ENCODE results near the gene KIAA2012.

KIAA2012 gene

DNA sequence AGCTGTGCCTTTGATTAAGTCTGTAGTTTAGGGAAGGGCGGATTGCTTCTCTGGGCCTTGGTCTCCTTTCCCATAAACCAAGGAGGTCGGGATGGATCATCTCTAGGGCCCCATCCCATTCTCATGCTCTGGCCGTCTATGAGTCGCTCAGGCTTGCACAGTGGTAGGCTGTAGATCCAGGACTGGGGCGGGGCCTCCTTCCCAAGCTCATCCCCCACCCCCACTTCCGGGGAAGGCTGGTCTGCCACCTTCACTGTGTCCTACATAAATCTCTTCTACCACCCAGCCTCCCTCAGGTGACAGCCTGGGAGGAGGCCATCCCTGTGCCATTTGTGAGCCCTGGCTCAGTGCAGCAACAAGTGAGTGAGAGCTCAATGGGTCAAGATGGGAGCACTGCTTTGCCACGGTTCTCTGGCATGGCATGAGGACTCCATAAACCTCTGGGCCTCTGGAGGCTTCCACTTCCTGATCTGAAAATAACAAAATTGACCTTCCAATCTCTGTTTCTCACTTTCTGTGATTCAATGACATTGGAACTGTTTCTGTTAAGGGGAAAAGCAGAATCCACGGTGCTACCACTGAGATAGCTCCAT, 96.9 kb downstream of the KIAA2012 start:
- Histone ChIP-seq H3K36me3 (replicated peaks) (no peaks in the 10 kb centered on the region), H3K4me1 (0 out of 2 replicates have a peak, but pooled peaks cover 2% of the 10 kb centered on the region), H3K27me3 (ENCODE audit: low read depth) (no peaks in the 10 kb centered on the region), H3K4me3 (no peak overlapping the region), H3K9me3 (no peaks in the 10 kb centered on the region)
- peak in 1 of 2 experiments; percentile 22 for DNase-seq (ENCODE audit: low spot score in 2 of 2)
- in situ Hi-C loops (cut with MboI; ENCODE audit: low sequenced_read_pairs), result no loop called here

DNA sequence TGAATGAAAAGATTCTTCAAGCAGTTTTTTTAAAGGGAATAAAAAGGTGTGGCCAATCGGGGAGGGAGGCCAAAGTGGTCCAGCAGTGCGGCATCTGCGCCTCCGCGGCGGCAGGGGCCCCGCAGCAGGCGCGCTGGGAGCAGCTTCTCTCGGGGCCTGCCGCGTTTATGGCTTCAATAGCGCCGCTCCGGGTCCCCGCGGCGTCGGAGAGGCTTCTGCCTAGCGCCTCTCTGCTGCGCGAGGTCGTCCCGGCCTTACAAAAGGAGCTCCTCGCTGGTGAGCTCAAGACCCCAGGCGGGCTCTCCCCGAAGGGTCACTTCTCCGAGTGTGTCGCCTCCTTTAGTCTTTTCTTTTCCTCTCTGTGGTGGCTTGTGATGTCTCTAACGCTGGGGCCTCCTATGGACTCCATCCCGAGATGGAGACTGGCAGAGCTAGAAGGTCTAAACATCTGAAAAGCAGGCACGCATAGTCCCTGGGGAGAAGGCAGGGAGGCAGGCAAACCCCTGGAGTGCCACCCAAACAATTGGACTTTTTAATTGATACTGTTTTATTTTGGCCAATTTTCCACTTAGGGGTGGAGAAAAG, 98.3 kb downstream of the KIAA2012 start:
- Histone ChIP-seq H3K4me1 (no peaks in the 10 kb centered on the region), H3K27me3 (ENCODE audit: low read depth) (no peaks in the 10 kb centered on the region), H3K4me3 (no peak overlapping the region), H3K36me3 (replicated peaks) (no peaks in the 10 kb centered on the region), H3K9me3 (no peaks in the 10 kb centered on the region)
- in situ Hi-C loops (cut with MboI; ENCODE audit: low sequenced_read_pairs), result no loop called here
- DNase-seq (ENCODE audit: low spot score in 2 of 2), result no peak

DNA sequence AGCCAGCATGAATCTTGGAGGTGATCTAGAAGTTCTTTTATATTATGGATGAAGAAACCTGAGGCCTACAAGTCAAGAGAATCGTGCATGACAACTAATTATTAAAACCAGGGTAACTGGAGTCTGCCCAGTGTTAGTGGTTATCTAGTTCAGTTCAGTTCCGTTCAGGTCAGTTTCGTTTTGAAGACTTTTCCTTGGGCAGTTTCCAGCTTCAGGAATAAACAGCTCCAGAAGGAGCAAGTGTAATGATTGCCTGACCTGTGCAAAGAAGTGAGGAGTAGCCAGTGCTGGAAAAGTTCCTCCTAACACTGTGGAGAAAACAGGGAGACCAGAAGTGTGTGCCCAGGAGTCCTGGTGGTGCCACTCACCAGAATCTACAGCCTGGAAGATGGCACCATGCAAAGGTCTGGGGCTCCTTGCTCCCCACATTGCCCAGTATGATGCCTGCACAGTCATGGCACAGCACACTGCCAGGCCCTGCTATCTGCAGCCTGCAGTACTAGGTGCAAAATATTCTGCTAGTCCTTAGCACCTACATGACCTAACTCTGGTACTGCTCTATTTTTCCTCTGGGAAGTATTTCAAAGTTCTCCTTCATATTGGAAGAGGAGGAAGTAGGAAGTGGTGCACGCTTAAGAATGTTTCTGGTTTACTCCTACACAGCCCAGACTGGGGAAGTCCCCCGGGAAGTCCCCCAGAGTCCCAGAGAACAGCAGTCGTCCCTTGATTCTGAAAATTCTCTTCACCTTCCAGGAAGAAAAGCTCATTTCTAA, 99.6 kb downstream of the KIAA2012 start:
- in situ Hi-C loops (cut with MboI; ENCODE audit: low sequenced_read_pairs), result no loop called here

DNA sequence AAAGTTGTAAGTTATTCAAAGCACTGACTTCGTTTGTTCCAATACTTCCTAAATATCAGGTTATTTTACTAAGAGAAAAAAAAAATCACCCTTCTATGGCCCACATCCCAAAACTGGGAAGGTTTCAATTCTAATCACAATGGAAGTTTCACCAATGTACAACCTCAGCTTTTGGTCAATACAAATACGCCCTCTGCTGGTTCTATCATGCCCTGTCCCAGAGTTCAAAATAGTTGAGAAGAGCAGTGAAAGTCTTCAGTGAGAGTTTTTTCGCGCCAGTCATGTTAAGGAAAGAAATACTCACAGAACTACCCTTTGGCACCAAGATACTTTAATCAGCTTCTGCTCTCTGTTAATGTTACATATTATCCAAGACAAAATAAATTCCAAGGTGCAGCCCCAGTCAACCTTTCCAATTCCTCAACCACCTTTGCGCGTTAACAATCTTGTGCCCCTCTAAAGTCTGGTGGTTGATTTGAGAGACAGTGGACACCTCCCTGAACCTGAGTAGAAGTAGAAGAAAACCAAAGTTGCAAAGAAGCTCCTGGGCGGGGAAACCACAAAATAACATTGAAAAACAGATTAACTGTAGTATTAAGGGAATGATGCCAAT, 105.4 kb downstream of the KIAA2012 start:
- DNase-seq (ENCODE audit: low spot score in 2 of 2), result peak; percentile 71 to 78
- no peaks in the 10 kb centered on the region for H3K4me1 ChIP-seq
- H3K9me3 ChIP-seq, result no peaks in the 10 kb centered on the region
- no peaks in the 10 kb centered on the region for H3K36me3 ChIP-seq (replicated peaks)
- H3K4me3 ChIP-seq, result no peak overlapping the region
- in situ Hi-C loops (cut with MboI; ENCODE audit: low sequenced_read_pairs), result loop anchor here (25.0 kb wide), 2 partner anchors 391 to 916 kb away; partner anchors contain the start of genes ALS2 and CASP8
- H3K27me3 ChIP-seq (ENCODE audit: low read depth), result no peaks in the 10 kb centered on the region

More for the DNA sequence above, 99.6 kb downstream of the KIAA2012 start:
- Histone ChIP-seq H3K9me3 (no peaks in the 10 kb centered on the region), H3K36me3 (replicated peaks) (no peaks in the 10 kb centered on the region), H3K4me1 (no peaks in the 10 kb centered on the region), H3K27me3 (ENCODE audit: low read depth) (no peaks in the 10 kb centered on the region), H3K4me3 (no peak overlapping the region)
- no peak for DNase-seq (ENCODE audit: low spot score in 2 of 2)

DNA sequence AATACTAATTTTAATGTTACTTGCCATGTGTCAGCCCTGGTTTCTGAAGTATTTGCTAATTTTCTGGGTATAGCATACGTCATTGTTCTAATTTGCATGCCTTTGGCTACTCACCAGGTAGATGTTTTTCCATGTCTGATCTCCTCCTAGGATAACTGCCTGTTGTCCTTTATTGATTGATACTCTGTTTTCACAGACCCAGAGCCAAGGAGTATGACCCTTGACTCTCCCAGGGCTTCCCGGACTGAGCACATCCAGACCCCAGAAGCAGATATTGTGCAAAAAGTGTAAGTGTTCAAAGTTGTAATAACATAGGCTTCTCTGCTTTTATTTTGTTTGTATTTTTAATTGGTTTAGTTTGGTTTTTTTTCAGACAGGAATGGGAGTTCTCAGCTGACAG, 111.5 kb downstream of the KIAA2012 start:
- in situ Hi-C loops (cut with MboI; ENCODE audit: low sequenced_read_pairs), result loop anchor here (25.0 kb wide), 2 partner anchors 397 to 922 kb away; partner anchors contain the start of genes ALS2 and CASP8
- peaks cover 3% of the 10 kb centered on the region for H3K4me1 ChIP-seq
- H3K4me3 ChIP-seq, result no peak overlapping the region
- H3K9me3 ChIP-seq, result no peaks in the 10 kb centered on the region
- no peaks in the 10 kb centered on the region for H3K36me3 ChIP-seq (replicated peaks)
- no peaks in the 10 kb centered on the region for H3K27me3 ChIP-seq (ENCODE audit: low read depth)
- DNase-seq (ENCODE audit: low spot score in 2 of 2), result no peak

DNA sequence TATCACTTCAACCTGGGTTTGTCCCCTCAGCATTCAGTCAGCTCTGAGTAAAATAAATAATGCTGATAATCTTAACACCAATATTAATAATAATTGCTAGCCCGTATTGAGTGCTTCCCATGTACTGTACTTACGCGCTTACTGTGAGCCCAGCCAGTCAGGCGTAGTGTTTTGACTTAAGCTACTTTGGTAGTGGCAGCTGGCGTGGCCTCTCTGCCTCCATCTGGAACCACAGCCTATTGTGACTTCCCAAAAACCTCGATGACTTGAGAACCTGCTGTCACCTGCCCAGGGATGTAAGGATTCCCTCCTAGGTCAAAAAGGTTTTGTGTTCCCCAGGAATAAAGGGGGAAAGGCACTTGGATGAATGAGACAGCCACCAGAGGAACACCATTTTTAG, 112.1 kb downstream of the KIAA2012 start:
- Histone ChIP-seq H3K9me3 (no peaks in the 10 kb centered on the region), H3K36me3 (replicated peaks) (no peaks in the 10 kb centered on the region), H3K4me3 (no peak overlapping the region), H3K27me3 (ENCODE audit: low read depth) (no peaks in the 10 kb centered on the region), H3K4me1 (peaks cover 3% of the 10 kb centered on the region)
- DNase-seq (ENCODE audit: low spot score in 2 of 2), result no peak
- in situ Hi-C loops (cut with MboI; ENCODE audit: low sequenced_read_pairs), result loop anchor here (25.0 kb wide), 2 partner anchors 398 to 923 kb away; partner anchors contain the start of genes ALS2 and CASP8

DNA sequence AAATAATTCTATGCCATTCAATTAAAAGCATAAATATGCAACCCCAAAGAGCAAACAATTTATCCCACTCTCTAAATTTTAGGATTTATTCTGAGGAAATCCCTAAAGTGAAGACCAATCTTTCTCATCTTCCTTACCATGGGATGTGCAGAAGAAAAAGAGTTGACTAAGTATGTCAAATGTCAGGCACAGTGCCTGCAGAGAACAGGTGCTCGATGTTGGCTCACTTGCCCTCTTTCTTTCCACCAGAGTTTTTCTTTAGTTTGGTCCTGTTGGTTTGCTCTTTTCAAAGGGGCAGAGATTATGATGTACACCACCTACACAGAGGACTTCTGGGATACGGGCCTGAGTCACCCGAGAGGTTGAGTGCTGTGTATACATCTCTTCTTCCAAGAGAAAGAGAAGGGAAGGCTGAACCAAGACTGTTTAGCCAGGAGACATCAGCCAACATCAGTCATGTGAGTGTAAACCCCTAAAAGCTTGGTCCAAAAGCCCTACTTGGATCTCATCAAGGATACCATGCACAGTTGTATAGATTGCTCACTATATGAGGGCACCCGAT, 113.7 kb downstream of the KIAA2012 start:
- Histone ChIP-seq H3K4me3 (no peak overlapping the region), H3K9me3 (no peaks in the 10 kb centered on the region), H3K4me1 (peaks cover 3% of the 10 kb centered on the region), H3K36me3 (replicated peaks) (no peaks in the 10 kb centered on the region), H3K27me3 (ENCODE audit: low read depth) (no peaks in the 10 kb centered on the region)
- no peak for DNase-seq (ENCODE audit: low spot score in 2 of 2)
- in situ Hi-C loops (cut with MboI; ENCODE audit: low sequenced_read_pairs), result loop anchor here (25.0 kb wide), 2 partner anchors 399 to 924 kb away; partner anchors contain the start of genes ALS2 and CASP8

DNA sequence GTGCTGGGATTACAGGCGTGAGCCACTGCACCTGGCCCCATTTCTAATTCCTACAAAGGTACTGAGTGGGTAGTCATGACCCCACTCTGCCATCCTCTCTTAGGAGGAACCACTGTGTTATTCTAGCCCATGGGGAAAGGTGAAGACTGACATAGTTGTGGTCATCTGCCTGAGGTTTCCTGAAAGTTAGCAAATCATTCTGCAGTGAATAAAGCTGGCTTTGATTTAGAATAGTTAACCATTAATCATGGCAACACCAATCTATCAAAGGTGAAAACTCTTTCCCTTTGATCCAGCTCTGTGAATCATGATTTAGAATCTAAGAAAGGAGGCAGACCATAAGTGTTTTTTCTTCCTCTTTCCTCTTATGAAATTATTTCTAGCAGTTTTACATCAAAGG, 114.5 kb downstream of the KIAA2012 start:
- Histone ChIP-seq H3K36me3 (replicated peaks) (no peaks in the 10 kb centered on the region), H3K9me3 (no peaks in the 10 kb centered on the region), H3K27me3 (ENCODE audit: low read depth) (no peaks in the 10 kb centered on the region), H3K4me3 (no peak overlapping the region), H3K4me1 (peaks cover 3% of the 10 kb centered on the region)
- DNase-seq (ENCODE audit: low spot score in 2 of 2), result no peak
- in situ Hi-C loops (cut with MboI; ENCODE audit: low sequenced_read_pairs), result loop anchor here (25.0 kb wide), 2 partner anchors 400 to 925 kb away; partner anchors contain the start of genes ALS2 and CASP8

DNA sequence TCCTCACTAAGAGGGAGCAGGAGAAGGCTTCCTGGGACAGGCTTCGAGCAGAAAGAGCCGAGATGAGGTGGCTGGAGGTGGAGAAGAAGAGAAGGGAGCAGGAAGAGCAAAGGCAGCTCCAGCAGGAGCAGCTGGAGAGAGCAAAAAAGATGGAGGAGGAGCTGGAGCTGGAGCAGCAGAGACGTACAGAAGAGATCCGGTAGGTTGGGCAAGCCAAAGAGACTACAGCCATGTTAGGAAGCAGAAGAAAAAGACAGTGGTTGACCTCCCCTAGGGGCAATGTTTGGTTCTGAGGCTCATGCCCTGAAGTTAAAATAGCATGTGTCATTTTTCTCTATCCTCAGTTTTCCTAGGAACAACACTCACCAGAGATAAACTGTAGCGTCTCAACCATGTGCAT, 120.2 kb downstream of the KIAA2012 start:
- in situ Hi-C loops (cut with MboI; ENCODE audit: low sequenced_read_pairs), result loop anchor here (25.0 kb wide), 2 partner anchors 406 to 931 kb away; partner anchors contain the start of genes ALS2 and CASP8
- Histone ChIP-seq H3K4me3 (no peak overlapping the region), H3K4me1 (peaks cover 4% of the 10 kb centered on the region), H3K27me3 (ENCODE audit: low read depth) (no peaks in the 10 kb centered on the region), H3K9me3 (no peaks in the 10 kb centered on the region), H3K36me3 (replicated peaks) (no peaks in the 10 kb centered on the region)
- no peak for DNase-seq (ENCODE audit: low spot score in 2 of 2)

DNA sequence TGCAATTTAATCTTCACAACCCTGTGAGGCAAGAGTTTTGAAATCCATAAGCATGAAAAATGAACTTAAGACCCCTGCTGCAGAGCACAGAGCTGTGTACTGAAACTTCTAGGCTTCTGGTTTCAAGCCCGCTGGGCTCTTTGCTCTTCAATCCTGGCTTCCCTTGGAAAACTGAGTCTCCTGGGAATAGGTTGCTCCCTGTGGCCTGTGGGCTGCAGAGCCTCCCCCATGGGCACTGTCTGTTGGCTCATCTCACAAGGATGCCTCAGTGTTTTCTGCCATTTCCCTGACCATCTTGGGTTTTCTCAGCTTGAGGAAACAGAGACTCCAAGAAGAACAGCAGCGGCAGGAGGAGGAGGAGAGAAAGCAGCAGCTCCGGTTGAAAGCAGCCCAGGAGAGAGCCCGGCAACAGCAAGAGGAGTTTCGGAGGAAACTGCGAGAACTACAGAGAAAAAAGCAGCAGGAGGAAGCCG, 120.9 kb downstream of the KIAA2012 start:
- in situ Hi-C loops (cut with MboI; ENCODE audit: low sequenced_read_pairs), result loop anchor here (25.0 kb wide), 2 partner anchors 407 to 932 kb away; partner anchors contain the start of genes ALS2 and CASP8
- H3K9me3 ChIP-seq, result no peaks in the 10 kb centered on the region
- no peaks in the 10 kb centered on the region for H3K27me3 ChIP-seq (ENCODE audit: low read depth)
- no peak for DNase-seq (ENCODE audit: low spot score in 2 of 2)
- no peaks in the 10 kb centered on the region for H3K36me3 ChIP-seq (replicated peaks)
- peaks cover 10% of the 10 kb centered on the region for H3K4me1 ChIP-seq
- no peak overlapping the region for H3K4me3 ChIP-seq

DNA sequence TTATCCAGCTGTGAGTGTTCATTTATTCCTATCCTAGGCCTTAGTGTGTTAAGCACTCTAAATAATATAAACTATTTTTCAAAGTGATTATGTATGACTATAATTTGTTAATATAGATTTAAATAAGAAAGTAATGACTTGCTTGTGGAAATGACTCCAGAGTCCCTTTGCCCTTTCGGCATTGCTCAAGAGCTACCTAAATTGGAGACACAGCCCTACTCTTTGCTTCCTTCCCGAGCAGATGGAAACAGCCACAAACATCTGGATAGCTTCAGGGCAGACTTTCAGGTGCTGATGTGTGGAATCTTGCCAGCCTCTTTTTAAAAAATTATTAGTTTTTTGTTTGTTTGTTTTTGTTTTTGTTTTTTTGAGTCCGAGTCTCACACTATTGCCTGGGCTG, 121.4 kb downstream of the KIAA2012 start:
- Histone ChIP-seq H3K4me3 (no peak overlapping the region), H3K27me3 (ENCODE audit: low read depth) (no peaks in the 10 kb centered on the region), H3K9me3 (no peaks in the 10 kb centered on the region), H3K36me3 (replicated peaks) (no peaks in the 10 kb centered on the region), H3K4me1 (peaks cover 10% of the 10 kb centered on the region)
- DNase-seq (ENCODE audit: low spot score in 2 of 2), result no peak
- in situ Hi-C loops (cut with MboI; ENCODE audit: low sequenced_read_pairs), result loop anchor here (25.0 kb wide), 2 partner anchors 407 to 932 kb away; partner anchors contain the start of genes ALS2 and CASP8

DNA sequence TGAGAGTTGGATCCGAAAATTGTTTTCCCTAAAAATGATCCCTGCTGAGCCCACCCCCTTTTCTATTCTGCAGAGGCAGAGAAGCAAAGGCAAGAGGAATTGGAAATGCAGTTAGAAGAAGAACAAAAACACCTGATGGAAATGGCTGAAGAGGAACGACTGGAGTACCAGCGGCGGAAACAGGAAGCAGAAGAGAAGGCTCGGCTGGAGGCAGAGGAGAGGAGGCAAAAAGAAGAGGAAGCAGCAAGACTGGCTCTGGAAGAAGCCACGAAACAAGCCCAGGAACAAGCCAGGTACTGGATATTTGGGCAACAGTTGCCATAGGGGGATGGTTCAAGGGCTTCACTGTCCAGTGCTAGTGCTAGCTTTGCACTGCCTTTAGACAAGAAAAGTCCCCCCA, 123.7 kb downstream of the KIAA2012 start:
- in situ Hi-C loops (cut with MboI; ENCODE audit: low sequenced_read_pairs), result loop anchor here (25.0 kb wide), 2 partner anchors 409 to 934 kb away; partner anchors contain the start of genes ALS2 and CASP8
- no peaks in the 10 kb centered on the region for H3K9me3 ChIP-seq
- H3K27me3 ChIP-seq (ENCODE audit: low read depth), result no peaks in the 10 kb centered on the region
- peaks cover 10% of the 10 kb centered on the region for H3K4me1 ChIP-seq
- no peak for DNase-seq (ENCODE audit: low spot score in 2 of 2)
- no peaks in the 10 kb centered on the region for H3K36me3 ChIP-seq (replicated peaks)
- no peak overlapping the region for H3K4me3 ChIP-seq
